Measurements from ENCODE around the gene KLHL22. TPM values are rescaled to one million over a fixed set of nuclear protein-coding genes. Genes with fewer than 3 reads are reported as not detected.

KLHL22 gene
- total and polyA plus RNA-seq, 2 of the 8 experiments (the other 6 are each of a cell fraction or from before 2014, with no cell fraction given), result 9.4 to 16.2 TPM

DNA sequence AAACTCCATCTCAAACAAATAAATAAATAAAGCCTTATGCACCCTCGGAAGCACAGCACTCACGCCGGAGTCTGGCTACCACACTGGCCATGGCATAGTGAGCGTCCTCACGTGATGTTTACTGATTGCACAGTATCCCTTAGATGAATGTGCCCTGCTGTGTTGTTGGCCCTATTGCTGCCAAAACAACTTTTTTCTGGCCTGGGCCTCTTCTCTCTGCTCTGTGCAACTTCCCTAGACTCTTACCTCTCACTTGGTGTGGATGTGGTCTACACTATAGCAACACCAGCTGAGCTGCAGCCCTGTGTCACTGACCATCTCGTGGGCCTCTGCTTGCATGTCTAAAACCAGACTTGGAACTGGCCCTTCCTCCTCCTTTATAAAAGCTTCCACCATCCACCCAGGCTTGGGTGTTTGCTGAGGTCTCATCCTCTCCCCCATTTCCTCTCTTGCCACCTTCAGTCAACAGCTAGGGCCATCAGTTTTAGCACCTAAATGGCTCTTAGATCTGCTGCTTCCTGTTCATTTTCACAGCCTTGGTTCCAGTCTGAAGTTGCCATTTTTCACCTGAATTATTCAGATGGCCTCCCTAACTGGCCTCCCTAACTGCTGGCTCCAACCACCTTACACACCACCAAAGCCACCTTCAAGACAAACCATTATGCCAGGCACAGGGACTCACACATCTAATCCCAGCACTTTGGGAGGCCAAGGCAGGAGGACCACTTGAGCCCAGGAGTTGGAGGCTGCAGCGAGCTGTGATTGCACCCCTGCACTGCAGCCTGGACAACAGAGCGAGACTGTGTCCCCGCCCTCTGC, 92.4 kb downstream of the KLHL22 start (continued):
- TF ChIP-seq HDAC2 (IDR thresholded peaks at IDR 0.05; ENCODE audit: borderline replicate concordance in 1 of 2, low read depth in 2 of 2, low read length in 2 of 2) (no peak), SIN3A (conservative IDR thresholded peaks at IDR 0.05 in 1 of 2, IDR thresholded peaks at IDR 0.05 in 1 of 2; ENCODE audit: low read depth in 1 of 2, low read length in 2 of 2) (no peak), HDAC6 (IDR thresholded peaks at IDR 0.05; ENCODE audit: low read depth, low read length) (no peak), EZH2 (IDR thresholded peaks at IDR 0.05; ENCODE audit: low read depth, low read length, severe bottlenecking) (no peak), CEBPB (IDR thresholded peaks at IDR 0.05; ENCODE audit: low read depth, low read length) (no peak), SP2 (IDR thresholded peaks at IDR 0.05; ENCODE audit: low read length) (no peak)

All from H1 (cell line).